ENCODE results near the gene PAPOLB.

The PAPOLB gene

DNA sequence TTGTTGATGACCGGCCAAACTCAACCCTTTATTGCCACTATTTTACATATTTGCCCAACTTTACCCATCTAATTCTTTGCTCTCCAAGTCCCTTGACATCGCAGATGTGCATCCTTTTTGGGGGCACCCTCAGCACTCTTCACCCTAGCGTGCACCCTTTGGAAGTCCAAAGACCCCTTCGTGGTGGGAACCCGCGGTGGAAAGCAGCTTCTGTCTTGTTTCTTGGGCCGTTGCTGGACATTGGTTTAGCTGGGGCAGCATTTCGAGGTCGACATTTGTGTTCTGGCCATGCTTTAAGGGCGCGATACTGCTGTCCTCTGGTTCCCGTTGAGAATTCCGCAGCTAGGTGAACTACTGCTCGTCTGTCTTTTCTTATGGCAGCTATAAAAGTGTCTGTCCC lies 326 bp upstream of the PAPOLB start:
- ChIA-PET CTCF (no interaction called here), POLR2A (no interaction called here)
- DNase-seq (ENCODE audit: extremely low spot score), result no peak
- TF ChIP-seq ELF4 (IDR thresholded peaks at IDR 0.05), result no peak
- no peak for TF ChIP-seq HDGF (IDR thresholded peaks at IDR 0.05; ENCODE audit: borderline replicate concordance)
- TF ChIP-seq LEF1 (IDR thresholded peaks at IDR 0.05; ENCODE audit: borderline replicate concordance), result no peak
- no peak for TF ChIP-seq SUZ12 (IDR thresholded peaks at IDR 0.05)
- no peak for TF ChIP-seq NFRKB (IDR thresholded peaks at IDR 0.05)
- no peak for TF ChIP-seq ZNF384 (IDR thresholded peaks at IDR 0.05)
- no peak for TF ChIP-seq CTBP1 (IDR thresholded peaks at IDR 0.05; ENCODE audit: borderline replicate concordance)
- TF ChIP-seq TARDBP (IDR thresholded peaks at IDR 0.05), result no peak
- TF ChIP-seq ARNT (IDR thresholded peaks at IDR 0.05), result no peak
- TF ChIP-seq FOXM1 (IDR thresholded peaks at IDR 0.05; ENCODE audit: borderline replicate concordance), result no peak
- no peak for TF ChIP-seq SP1 (IDR thresholded peaks at IDR 0.05)
- TF ChIP-seq L3MBTL2 (conservative IDR thresholded peaks at IDR 0.05), result no peak
- no peak for TF ChIP-seq BHLHE40 (IDR thresholded peaks at IDR 0.05; ENCODE audit: borderline replicate concordance)
- TF ChIP-seq FOXK2 (IDR thresholded peaks at IDR 0.05), result no peak
- TF ChIP-seq FOXA1 (IDR thresholded peaks at IDR 0.05), result no peak
- TF ChIP-seq, protein P1, sequence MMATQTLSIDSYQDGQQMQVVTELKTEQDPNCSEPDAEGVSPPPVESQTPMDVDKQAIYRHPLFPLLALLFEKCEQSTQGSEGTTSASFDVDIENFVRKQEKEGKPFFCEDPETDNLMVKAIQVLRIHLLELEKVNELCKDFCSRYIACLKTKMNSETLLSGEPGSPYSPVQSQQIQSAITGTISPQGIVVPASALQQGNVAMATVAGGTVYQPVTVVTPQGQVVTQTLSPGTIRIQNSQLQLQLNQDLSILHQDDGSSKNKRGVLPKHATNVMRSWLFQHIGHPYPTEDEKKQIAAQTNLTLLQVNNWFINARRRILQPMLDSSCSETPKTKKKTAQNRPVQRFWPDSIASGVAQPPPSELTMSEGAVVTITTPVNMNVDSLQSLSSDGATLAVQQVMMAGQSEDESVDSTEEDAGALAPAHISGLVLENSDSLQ (IDR thresholded peaks at IDR 0.05), result no peak

DNA sequence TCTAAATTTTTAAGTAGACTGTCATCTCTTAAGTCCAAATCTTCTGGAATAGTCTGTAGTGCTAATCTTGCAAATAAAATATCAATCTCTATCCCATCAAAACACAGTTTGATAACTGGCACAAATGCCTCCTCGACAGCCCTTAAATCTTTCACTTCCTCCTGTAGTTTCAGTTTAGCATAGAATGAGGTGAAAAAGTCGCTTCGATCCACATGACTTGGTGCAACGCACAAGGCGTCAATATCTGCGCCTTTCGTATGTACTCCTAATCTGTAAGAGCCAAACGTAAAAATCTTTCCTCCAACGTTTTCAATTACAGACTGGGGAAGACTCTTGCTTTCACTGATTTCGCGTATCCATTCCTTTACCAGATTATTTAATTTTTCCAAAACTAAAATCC lies 603 bp downstream of the PAPOLB start:
- ChIA-PET CTCF (no interaction called here), POLR2A (no interaction called here)
- DNase-seq (ENCODE audit: extremely low spot score), result no peak
- no peak for TF ChIP-seq SP1 (IDR thresholded peaks at IDR 0.05)
- no peak for TF ChIP-seq HDGF (IDR thresholded peaks at IDR 0.05; ENCODE audit: borderline replicate concordance)
- TF ChIP-seq ARNT (IDR thresholded peaks at IDR 0.05), result no peak
- TF ChIP-seq NFRKB (IDR thresholded peaks at IDR 0.05), result no peak
- no peak for TF ChIP-seq TARDBP (IDR thresholded peaks at IDR 0.05)
- TF ChIP-seq L3MBTL2 (conservative IDR thresholded peaks at IDR 0.05), result no peak

DNA sequence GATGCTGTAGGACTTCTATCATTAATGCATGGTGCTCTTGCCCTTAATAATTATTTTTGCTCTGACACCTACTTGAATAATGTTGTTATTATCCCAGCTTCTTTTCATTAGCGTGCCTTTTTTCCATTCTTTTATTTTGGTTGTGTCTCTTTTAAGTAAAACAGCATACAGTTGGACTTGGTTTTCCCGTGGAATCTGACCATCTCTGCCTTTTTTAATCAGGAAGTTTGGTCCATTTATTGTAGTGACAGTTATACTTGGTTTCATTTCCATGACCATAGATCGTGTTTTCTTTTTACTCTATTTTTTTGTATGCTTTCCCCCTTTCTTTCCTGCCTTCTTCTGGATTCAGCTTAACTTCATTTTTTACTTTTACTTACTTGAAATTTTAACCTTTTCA lies 4.6 kb downstream of the PAPOLB start:
- DNase-seq (ENCODE audit: extremely low spot score), result no peak
- TF ChIP-seq LEF1 (IDR thresholded peaks at IDR 0.05; ENCODE audit: borderline replicate concordance) (no peak), FOXA1 (IDR thresholded peaks at IDR 0.05) (no peak), ZNF384 (IDR thresholded peaks at IDR 0.05) (no peak), FOXM1 (IDR thresholded peaks at IDR 0.05; ENCODE audit: borderline replicate concordance) (no peak), ARNT (IDR thresholded peaks at IDR 0.05) (no peak), SP1 (IDR thresholded peaks at IDR 0.05) (no peak), NFRKB (IDR thresholded peaks at IDR 0.05) (no peak), CTBP1 (IDR thresholded peaks at IDR 0.05; ENCODE audit: borderline replicate concordance) (no peak), L3MBTL2 (conservative IDR thresholded peaks at IDR 0.05) (no peak), ELF4 (IDR thresholded peaks at IDR 0.05) (no peak), TARDBP (IDR thresholded peaks at IDR 0.05) (no peak), FOXK2 (IDR thresholded peaks at IDR 0.05) (no peak), BHLHE40 (IDR thresholded peaks at IDR 0.05; ENCODE audit: borderline replicate concordance) (no peak), HDGF (IDR thresholded peaks at IDR 0.05; ENCODE audit: borderline replicate concordance) (no peak), SUZ12 (IDR thresholded peaks at IDR 0.05) (no peak)
- TF ChIP-seq, protein P1 (IDR thresholded peaks at IDR 0.05), result no peak
- ChIA-PET CTCF (no interaction called here), POLR2A (no interaction called here)

DNA sequence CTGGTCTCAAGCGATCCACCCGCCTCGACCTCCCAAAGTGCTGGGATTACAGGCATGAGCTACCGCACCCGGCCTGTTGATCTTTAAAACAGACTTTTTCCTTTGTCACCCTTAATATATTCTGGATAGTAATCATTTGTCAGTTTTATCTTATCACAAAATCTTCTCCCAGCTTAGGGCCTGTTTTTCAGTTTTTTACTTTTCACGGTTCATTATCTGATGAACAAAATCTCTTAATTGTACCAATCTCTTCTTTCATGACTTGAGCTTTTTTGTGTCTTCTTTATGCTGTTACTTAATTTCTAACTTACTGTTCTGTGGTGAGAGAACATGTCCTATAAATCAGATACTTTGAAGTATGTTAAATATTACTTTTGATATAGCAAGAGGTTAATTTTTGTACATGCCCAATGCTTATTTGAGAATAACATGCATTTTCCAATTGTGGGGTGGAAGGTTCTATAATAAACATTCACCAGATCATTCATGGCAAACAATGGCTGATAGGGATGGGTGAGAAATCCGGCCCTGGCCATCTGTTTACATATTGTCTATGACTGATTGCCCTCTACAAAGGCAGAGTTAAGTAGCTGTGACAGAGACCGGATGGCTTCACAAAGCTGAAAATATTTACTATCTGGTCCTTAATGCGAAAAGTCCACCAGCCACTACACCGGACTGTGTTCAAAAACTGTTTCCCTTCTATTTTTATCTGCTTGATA lies 5.3 kb downstream of the PAPOLB start:
- ChIA-PET POLR2A (no interaction called here), CTCF (interaction anchor here (1.1 kb wide), 1 partner anchor 58 kb away, joined by 4 read pairs; no protein-coding TSS in a partner anchor)
- TF ChIP-seq SUZ12 (IDR thresholded peaks at IDR 0.05), result no peak
- no peak for TF ChIP-seq LEF1 (IDR thresholded peaks at IDR 0.05; ENCODE audit: borderline replicate concordance)
- no peak for TF ChIP-seq TARDBP (IDR thresholded peaks at IDR 0.05)
- TF ChIP-seq, protein P1 (IDR thresholded peaks at IDR 0.05), result no peak
- TF ChIP-seq SP1 (IDR thresholded peaks at IDR 0.05), result no peak
- no peak for TF ChIP-seq ZNF384 (IDR thresholded peaks at IDR 0.05)
- no peak for TF ChIP-seq BHLHE40 (IDR thresholded peaks at IDR 0.05; ENCODE audit: borderline replicate concordance)
- no peak for TF ChIP-seq FOXK2 (IDR thresholded peaks at IDR 0.05)
- TF ChIP-seq ARNT (IDR thresholded peaks at IDR 0.05), result no peak
- TF ChIP-seq NFRKB (IDR thresholded peaks at IDR 0.05), result no peak
- TF ChIP-seq HDGF (IDR thresholded peaks at IDR 0.05; ENCODE audit: borderline replicate concordance), result no peak
- no peak for TF ChIP-seq CTBP1 (IDR thresholded peaks at IDR 0.05; ENCODE audit: borderline replicate concordance)
- no peak for TF ChIP-seq L3MBTL2 (conservative IDR thresholded peaks at IDR 0.05)
- no peak for TF ChIP-seq FOXA1 (IDR thresholded peaks at IDR 0.05)
- TF ChIP-seq ELF4 (IDR thresholded peaks at IDR 0.05), result no peak
- TF ChIP-seq FOXM1 (IDR thresholded peaks at IDR 0.05; ENCODE audit: borderline replicate concordance), result no peak
- no peak for DNase-seq (ENCODE audit: extremely low spot score)

DNA sequence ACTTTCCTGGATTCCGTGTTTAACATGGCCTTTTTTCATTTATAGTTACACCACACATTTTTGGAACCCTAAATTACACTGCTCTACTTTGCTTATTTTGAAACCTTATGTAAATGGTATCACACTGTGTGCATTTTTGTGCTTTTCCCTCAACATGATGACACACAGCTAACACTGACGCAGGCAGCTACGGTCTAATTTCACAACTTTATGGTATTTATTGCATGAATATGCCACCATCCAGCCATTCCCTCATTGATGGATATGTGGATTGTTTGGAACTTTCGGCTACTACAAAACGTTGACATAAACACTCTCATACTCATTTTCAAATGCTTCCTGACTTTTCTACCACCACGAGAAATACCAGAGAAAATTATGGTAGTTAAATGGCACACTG lies 6.9 kb downstream of the PAPOLB start:
- TF ChIP-seq NFRKB (IDR thresholded peaks at IDR 0.05) (no peak), TARDBP (IDR thresholded peaks at IDR 0.05) (no peak), SUZ12 (IDR thresholded peaks at IDR 0.05) (no peak), BHLHE40 (IDR thresholded peaks at IDR 0.05; ENCODE audit: borderline replicate concordance) (no peak), FOXK2 (IDR thresholded peaks at IDR 0.05) (no peak), SP1 (IDR thresholded peaks at IDR 0.05) (no peak), FOXA1 (IDR thresholded peaks at IDR 0.05) (no peak), ZNF384 (IDR thresholded peaks at IDR 0.05) (no peak)
- no peak for DNase-seq (ENCODE audit: extremely low spot score)
- ChIA-PET CTCF (no interaction called here), POLR2A (no interaction called here)
